T-helper 2 cell treated with Interferon-gamma antibody and Interleukin-4, amounts not matched to agents 5 μg/mL and 100 μg/mL, for 36 hours (primary cell): ENCODE measurements around the gene ST3GAL3.

Source experiments
- DNase-seq: peaks from one replicate; pipeline ENCODE4 v3.0.0; 2021; ENCODE audit warnings: low spot score
- H3K27ac Mint-ChIP-seq: one replicate; pipeline ENCODE4 v1.8.0; 2021; ENCODE audit warnings: mild to moderate bottlenecking, mixed read lengths
- H3K27me3 Mint-ChIP-seq: one replicate; pipeline ENCODE4 v1.8.0; 2021; ENCODE audit warnings: low read depth, mixed read lengths
- H3K36me3 Mint-ChIP-seq: one replicate; pipeline ENCODE4 v1.8.0; 2021; ENCODE audit warnings: low read depth, mixed read lengths
- H3K4me1 Mint-ChIP-seq: one replicate; pipeline ENCODE4 v1.8.0; 2021; ENCODE audit warnings: low read depth, mixed read lengths
- H3K4me3 Mint-ChIP-seq: one replicate; pipeline ENCODE4 v1.8.0; 2022; ENCODE audit warnings: mild to moderate bottlenecking, moderate library complexity, mixed read lengths
- H3K9me3 Mint-ChIP-seq: one replicate; pipeline ENCODE4 v1.8.0; 2021; ENCODE audit warnings: mixed read lengths

The ST3GAL3 gene

DNA sequence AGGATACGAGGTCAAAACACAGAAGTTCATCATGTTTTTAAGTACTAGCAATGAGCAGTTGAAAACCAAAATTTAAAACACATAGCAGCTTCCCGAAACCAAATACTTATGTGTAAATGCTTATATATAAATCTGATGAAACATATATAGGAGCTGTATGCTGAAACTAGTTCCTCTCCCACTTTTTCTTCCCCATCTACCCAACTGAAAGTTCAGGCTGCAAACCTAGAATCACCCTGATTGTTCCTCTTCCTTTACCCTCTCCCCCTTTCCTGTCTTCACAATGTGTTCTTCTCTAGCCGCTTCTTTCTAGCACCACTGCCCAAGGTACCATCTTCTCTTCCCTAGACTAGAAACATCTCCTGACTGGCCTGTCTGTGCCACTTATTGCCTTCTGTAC, 90.6 kb downstream of the ST3GAL3 start:
- peaks cover 9% of the 10 kb centered on the region for H3K36me3 Mint-ChIP-seq
- H3K27me3 Mint-ChIP-seq, result no peaks in the 10 kb centered on the region
- H3K4me3 Mint-ChIP-seq, result no peak overlapping the region
- no peaks in the 10 kb centered on the region for H3K9me3 Mint-ChIP-seq
- no peak overlapping the region for H3K27ac Mint-ChIP-seq
- no peak for DNase-seq
- peaks cover 11% of the 10 kb centered on the region for H3K4me1 Mint-ChIP-seq

DNA sequence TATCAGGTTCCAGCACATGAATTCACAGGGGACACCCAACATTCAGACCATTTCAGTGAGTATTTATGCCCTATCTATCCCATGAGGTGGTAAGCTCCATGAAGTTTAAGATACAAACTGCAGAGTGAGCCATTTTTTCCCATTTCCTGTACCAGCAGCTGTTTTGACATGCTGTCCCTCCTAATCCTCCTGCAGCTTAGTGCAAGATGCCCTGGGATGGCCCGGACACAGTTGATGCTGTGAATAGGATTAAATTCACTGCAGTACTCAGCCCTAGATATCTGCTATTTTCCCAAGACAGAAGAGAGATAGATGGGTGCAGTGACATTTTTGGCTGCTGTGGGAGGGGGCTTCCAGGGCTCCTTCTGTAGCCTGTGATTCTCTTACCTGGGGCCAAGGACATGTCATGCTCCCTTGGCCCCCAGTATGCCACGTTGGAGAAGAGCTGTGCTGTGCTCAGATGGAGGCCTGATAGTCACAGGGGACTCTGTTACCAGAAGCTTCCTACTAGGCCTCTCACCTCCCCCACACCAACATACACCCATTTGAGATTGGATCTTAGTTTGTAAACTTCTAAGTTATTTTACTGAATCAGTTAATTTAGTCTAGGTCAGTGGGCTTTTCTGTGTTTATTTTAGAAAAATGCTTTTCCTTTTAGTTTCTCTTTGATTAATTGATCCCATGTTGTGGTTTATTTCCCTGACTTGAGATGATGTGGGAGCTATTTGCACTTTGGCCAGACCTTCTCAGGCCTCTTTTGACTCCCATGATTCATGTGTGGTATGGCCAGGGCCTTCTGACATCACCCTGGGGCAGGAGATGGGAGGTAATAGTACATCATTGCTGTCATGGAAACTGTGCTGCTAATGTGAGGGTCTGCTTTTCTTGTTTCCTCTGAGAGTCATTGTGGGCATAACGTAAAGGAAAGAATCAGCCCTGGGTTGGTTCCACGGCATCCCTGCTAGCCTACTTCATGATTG, 92.6 kb downstream of the ST3GAL3 start:
- H3K4me1 Mint-ChIP-seq, result peaks cover 11% of the 10 kb centered on the region
- H3K9me3 Mint-ChIP-seq, result no peaks in the 10 kb centered on the region
- no peak for DNase-seq
- H3K4me3 Mint-ChIP-seq, result no peak overlapping the region
- peaks cover 8% of the 10 kb centered on the region for H3K36me3 Mint-ChIP-seq
- no peaks in the 10 kb centered on the region for H3K27me3 Mint-ChIP-seq
- H3K27ac Mint-ChIP-seq, result no peak overlapping the region

GRCh38 chr1:43800771-43801170, 93.4 kb downstream of the ST3GAL3 start:
- Mint-ChIP-seq H3K4me1 (peaks cover 11% of the 10 kb centered on the region), H3K36me3 (peaks cover 8% of the 10 kb centered on the region), H3K9me3 (no peaks in the 10 kb centered on the region), H3K27me3 (no peaks in the 10 kb centered on the region), H3K4me3 (no peak overlapping the region), H3K27ac (no peak overlapping the region)
- DNase-seq, result no peak

DNA sequence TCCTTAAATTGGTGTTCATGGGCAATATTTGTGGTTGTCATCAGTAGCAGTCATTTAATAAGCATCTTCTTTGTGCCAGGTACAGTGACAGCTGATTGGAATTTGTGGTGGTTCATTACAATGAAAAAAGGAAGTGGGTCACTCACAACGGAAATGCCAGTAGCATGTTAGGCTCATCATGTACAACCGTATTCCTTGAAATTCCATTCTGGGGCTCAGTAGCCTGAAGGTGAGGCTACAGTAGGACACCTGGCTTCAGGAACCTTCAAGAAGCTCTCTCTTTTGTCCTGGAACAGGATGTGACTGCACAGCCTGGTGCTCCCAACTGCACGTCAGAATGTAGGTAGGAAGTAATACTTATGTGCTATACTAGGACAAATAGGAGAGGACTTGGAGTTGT, 93.9 kb downstream of the ST3GAL3 start:
- Mint-ChIP-seq H3K36me3 (peaks cover 6% of the 10 kb centered on the region), H3K9me3 (no peaks in the 10 kb centered on the region), H3K27ac (no peak overlapping the region), H3K4me1 (peaks cover 11% of the 10 kb centered on the region), H3K27me3 (no peaks in the 10 kb centered on the region), H3K4me3 (no peak overlapping the region)
- DNase-seq, result no peak

DNA sequence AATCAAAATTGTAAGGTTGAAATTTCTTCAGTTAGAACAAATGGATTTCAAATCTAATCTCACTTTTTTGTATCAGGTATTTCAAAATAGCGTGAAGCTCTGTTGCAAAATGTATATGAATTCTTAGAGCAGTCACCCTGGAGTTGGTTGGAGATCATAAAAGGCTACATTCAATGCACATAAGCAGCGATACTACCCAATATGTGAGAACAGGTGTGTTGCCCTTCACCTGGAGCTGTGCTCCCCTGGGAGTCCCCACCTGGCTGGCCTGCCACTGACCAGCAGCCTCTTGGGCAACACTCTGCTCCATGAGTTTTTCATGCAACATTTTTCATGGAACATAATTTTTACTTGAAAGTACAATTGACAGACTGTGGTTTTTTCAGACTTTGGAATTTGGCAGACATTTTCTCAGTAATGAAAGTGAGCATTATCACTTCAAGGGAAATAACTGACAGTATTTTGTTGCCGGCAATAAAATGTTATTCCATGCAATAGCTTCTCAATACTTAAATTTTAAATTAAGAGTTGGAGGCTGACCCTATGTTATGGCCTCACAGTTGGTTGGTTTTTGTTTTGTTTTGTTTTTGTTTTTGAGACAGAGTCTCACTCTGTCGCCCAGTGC, 95.1 kb downstream of the ST3GAL3 start:
- peaks cover 1% of the 10 kb centered on the region for H3K9me3 Mint-ChIP-seq
- no peaks in the 10 kb centered on the region for H3K27me3 Mint-ChIP-seq
- no peak for DNase-seq
- H3K4me1 Mint-ChIP-seq, result peaks cover 11% of the 10 kb centered on the region
- H3K4me3 Mint-ChIP-seq, result no peak overlapping the region
- peaks cover 6% of the 10 kb centered on the region for H3K36me3 Mint-ChIP-seq
- H3K27ac Mint-ChIP-seq, result no peak overlapping the region

- DNase-seq, result no peak
- no peak overlapping the region for H3K27ac Mint-ChIP-seq
- H3K4me3 Mint-ChIP-seq, result no peak overlapping the region
Measured at GRCh38 chr1:43803105-43803504, 95.8 kb downstream of the ST3GAL3 start.

GRCh38 chr1:43803646-43804045, 96.3 kb downstream of the ST3GAL3 start:
- Mint-ChIP-seq H3K4me1 (peaks cover 11% of the 10 kb centered on the region), H3K4me3 (no peak overlapping the region), H3K36me3 (peaks cover 16% of the 10 kb centered on the region), H3K27ac (no peak overlapping the region), H3K9me3 (peaks cover 11% of the 10 kb centered on the region), H3K27me3 (no peaks in the 10 kb centered on the region)
- no peak for DNase-seq

More at GRCh38 chr1:43803105-43803504, 95.8 kb downstream of the ST3GAL3 start:
- Mint-ChIP-seq H3K36me3 (peaks cover 10% of the 10 kb centered on the region), H3K27me3 (no peaks in the 10 kb centered on the region), H3K9me3 (peaks cover 5% of the 10 kb centered on the region), H3K4me1 (peaks cover 11% of the 10 kb centered on the region)

DNA sequence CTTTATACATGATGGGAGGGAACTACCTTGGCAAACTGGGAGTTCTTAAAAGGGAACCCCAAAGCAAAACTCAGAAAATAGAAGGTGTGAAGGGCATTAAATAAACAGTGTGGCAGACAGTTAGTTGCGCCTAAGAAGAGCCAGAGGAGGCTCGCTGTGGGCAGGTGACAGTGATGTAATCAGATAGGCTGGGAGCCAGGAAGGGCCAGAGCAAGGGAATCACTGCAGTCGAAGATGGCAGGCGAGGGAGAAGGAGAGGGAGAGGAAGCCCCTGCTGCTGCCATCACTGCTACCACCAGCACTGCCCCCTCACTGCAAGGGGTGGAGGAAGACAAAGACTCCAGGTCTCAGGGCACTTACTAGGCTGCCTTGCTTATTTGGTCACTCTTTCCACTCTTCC, 97.2 kb downstream of the ST3GAL3 start:
- DNase-seq, result no peak
- Mint-ChIP-seq H3K9me3 (peaks cover 17% of the 10 kb centered on the region), H3K4me3 (no peak overlapping the region), H3K27me3 (no peaks in the 10 kb centered on the region), H3K4me1 (peaks cover 10% of the 10 kb centered on the region), H3K36me3 (peaks cover 20% of the 10 kb centered on the region), H3K27ac (no peak overlapping the region)

GRCh38 chr1:43805340-43805739, 98.0 kb downstream of the ST3GAL3 start:
- H3K27me3 Mint-ChIP-seq, result no peaks in the 10 kb centered on the region
- no peak overlapping the region for H3K27ac Mint-ChIP-seq
- peaks cover 3% of the 10 kb centered on the region for H3K4me1 Mint-ChIP-seq
- H3K36me3 Mint-ChIP-seq, result peaks cover 19% of the 10 kb centered on the region
- no peak overlapping the region for H3K4me3 Mint-ChIP-seq
- no peak for DNase-seq
- H3K9me3 Mint-ChIP-seq, result peaks cover 17% of the 10 kb centered on the region

- no peaks in the 10 kb centered on the region for H3K27me3 Mint-ChIP-seq
- peaks cover 19% of the 10 kb centered on the region for H3K36me3 Mint-ChIP-seq
- peaks cover 17% of the 10 kb centered on the region for H3K9me3 Mint-ChIP-seq
- no peak overlapping the region for H3K27ac Mint-ChIP-seq
- no peak for DNase-seq
- H3K4me1 Mint-ChIP-seq, result no peaks in the 10 kb centered on the region
- no peak overlapping the region for H3K4me3 Mint-ChIP-seq
Measured at GRCh38 chr1:43806183-43806582, 98.8 kb downstream of the ST3GAL3 start.

DNA sequence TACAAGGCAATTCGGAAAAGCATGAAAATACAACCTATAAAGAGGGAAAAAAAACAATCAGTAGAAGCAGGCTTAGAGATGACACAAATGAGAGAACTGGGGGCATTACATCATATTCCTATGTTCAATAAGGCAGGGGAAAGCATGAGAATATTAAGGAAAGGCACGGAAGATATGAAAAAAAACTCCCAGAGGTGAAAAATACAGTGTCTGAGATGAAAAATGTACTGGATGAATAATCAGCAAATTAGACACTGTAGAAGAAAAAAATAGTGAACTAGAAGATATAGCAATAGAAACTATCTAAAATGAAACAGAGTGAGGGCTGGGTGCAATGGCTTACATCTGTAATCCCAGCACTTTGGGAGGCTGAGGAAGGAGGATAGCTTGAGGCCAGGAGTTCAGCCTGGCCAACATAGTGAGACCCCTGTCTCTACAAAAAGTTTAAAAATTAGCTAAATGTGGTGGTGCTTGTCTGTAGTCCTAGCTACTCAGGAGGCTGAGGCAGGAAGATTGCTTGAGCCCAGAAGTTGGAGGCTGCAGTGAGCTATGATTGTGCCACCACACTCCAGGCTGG, 101.8 kb downstream of the ST3GAL3 start:
- no peak overlapping the region for H3K4me3 Mint-ChIP-seq
- peaks cover 17% of the 10 kb centered on the region for H3K9me3 Mint-ChIP-seq
- H3K4me1 Mint-ChIP-seq, result peaks cover 1% of the 10 kb centered on the region
- H3K27ac Mint-ChIP-seq, result no peak overlapping the region
- H3K36me3 Mint-ChIP-seq, result peaks cover 19% of the 10 kb centered on the region
- H3K27me3 Mint-ChIP-seq, result no peaks in the 10 kb centered on the region
- DNase-seq, result no peak

DNA sequence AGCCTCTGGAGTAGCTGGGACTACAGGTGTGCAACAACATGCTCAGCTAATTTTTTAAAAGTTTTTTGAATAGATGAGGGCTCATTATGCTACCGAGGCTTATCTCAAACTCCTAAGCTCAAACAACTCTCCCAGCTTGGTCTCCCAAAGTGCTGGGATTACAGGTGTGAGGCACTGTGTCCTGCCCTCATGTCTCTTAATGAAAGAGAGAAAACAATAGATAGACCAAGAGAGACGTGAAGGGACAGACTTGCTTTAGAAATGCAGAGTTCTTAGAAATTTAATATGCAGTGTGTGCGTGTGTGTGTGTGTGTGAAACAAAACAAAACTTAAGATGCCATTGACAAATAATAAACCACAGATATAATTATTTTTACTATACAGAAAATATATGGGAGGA, 105.2 kb downstream of the ST3GAL3 start:
- no peak overlapping the region for H3K4me3 Mint-ChIP-seq
- DNase-seq, result no peak
- peaks cover 15% of the 10 kb centered on the region for H3K9me3 Mint-ChIP-seq
- peaks cover 25% of the 10 kb centered on the region for H3K36me3 Mint-ChIP-seq
- H3K4me1 Mint-ChIP-seq, result peaks cover 1% of the 10 kb centered on the region
- H3K27ac Mint-ChIP-seq, result no peak overlapping the region
- H3K27me3 Mint-ChIP-seq, result no peaks in the 10 kb centered on the region

GRCh38 chr1:43814401-43814800, 107.1 kb downstream of the ST3GAL3 start:
- peaks cover 13% of the 10 kb centered on the region for H3K9me3 Mint-ChIP-seq
- H3K4me3 Mint-ChIP-seq, result no peak overlapping the region
- no peak overlapping the region for H3K27ac Mint-ChIP-seq
- DNase-seq, result no peak
- no peaks in the 10 kb centered on the region for H3K27me3 Mint-ChIP-seq
- H3K4me1 Mint-ChIP-seq, result peaks cover 1% of the 10 kb centered on the region
- peaks cover 20% of the 10 kb centered on the region for H3K36me3 Mint-ChIP-seq

GRCh38 chr1:43817304-43817939, 110.1 kb downstream of the ST3GAL3 start:
- H3K4me3 Mint-ChIP-seq, result no peak overlapping the region
- no peak overlapping the region for H3K27ac Mint-ChIP-seq
- H3K36me3 Mint-ChIP-seq, result peaks cover 28% of the 10 kb centered on the region
- DNase-seq, result no peak
- no peaks in the 10 kb centered on the region for H3K27me3 Mint-ChIP-seq
- peaks cover 19% of the 10 kb centered on the region for H3K9me3 Mint-ChIP-seq
- peaks cover 3% of the 10 kb centered on the region for H3K4me1 Mint-ChIP-seq
